ENCODE measurements around the gene EEF1G.

- no peak for TF ChIP-seq EZH2phosphoT487 (IDR thresholded peaks at IDR 0.05; ENCODE audit: borderline replicate concordance, low read depth, low read length)
- TF ChIP-seq CTCF (conservative IDR thresholded peaks at IDR 0.05; ENCODE audit: low read length) = no peak
Measured at GRCh38 chr11:62573592-62574362, at the start of gene EEF1G.

All from OCI-LY7 (cell line).